Measurements from ENCODE around the gene CEP135.
"Not testable (repeated sequence)": the region's sequence is repeated elsewhere in the genome, so short reads cannot be mapped to it uniquely, and the experiment has no call there.

CEP135 gene

GRCh38 chr4:55948726-55949481, at the start of gene CEP135:
Gene CEP135, plus strand, starts transcription at chr4:55948945. Its CDS starts 3,186 bp downstream, at chr4:55952131.
- DNase-seq = peak; percentile 95

- DNase-seq = no peak
Observed at GRCh38 chr4:55902677-55903076, 46.1 kb upstream of the CEP135 start.

GRCh38 chr4:55903577-55903976, 45.2 kb upstream of the CEP135 start:
- DNase-seq = no peak

- no peak for DNase-seq
Observed at GRCh38 chr4:55904576-55904975, 44.2 kb upstream of the CEP135 start.

- no peak for DNase-seq
Observed at GRCh38 chr4:55906323-55906722, 42.4 kb upstream of the CEP135 start.

- peak; percentile 5 for DNase-seq
Observed at GRCh38 chr4:55906989-55907388, 41.8 kb upstream of the CEP135 start.

GRCh38 chr4:55907469-55907868, 41.3 kb upstream of the CEP135 start:
- no peak for DNase-seq

- no peak for DNase-seq
Observed at GRCh38 chr4:55910140-55910539, 38.6 kb upstream of the CEP135 start.

- no peak for DNase-seq
Observed at GRCh38 chr4:55912249-55912648, 36.5 kb upstream of the CEP135 start.

- no peak for DNase-seq
Observed at GRCh38 chr4:55920571-55920970, 28.2 kb upstream of the CEP135 start.

GRCh38 chr4:55921093-55921492, 27.7 kb upstream of the CEP135 start:
- no peak for DNase-seq

- no peak for DNase-seq
Observed at GRCh38 chr4:55925241-55925640, 23.5 kb upstream of the CEP135 start.

GRCh38 chr4:55926610-55927009, 22.1 kb upstream of the CEP135 start:
- no peak for DNase-seq

GRCh38 chr4:55927803-55928437, 20.8 kb upstream of the CEP135 start:
- no peak for DNase-seq

GRCh38 chr4:55928846-55929245, 19.9 kb upstream of the CEP135 start:
- no peak for DNase-seq

GRCh38 chr4:55931043-55931442, 17.7 kb upstream of the CEP135 start:
- DNase-seq = no peak

GRCh38 chr4:55931833-55932232, 16.9 kb upstream of the CEP135 start:
- DNase-seq = no peak

GRCh38 chr4:55932511-55932910, 16.2 kb upstream of the CEP135 start:
- DNase-seq = no peak

GRCh38 chr4:55933611-55934010, 15.1 kb upstream of the CEP135 start:
- DNase-seq = no peak

GRCh38 chr4:55935907-55936306, 12.8 kb upstream of the CEP135 start:
- DNase-seq = not testable (repeated sequence)

GRCh38 chr4:55938481-55938880, 10.3 kb upstream of the CEP135 start:
- DNase-seq = no peak

- no peak for DNase-seq
Observed at GRCh38 chr4:55939421-55939820, 9.3 kb upstream of the CEP135 start.

- DNase-seq = no peak
Observed at GRCh38 chr4:55941881-55942396, 6.8 kb upstream of the CEP135 start.

GRCh38 chr4:55947254-55947882, 1.4 kb upstream of the CEP135 start:
- DNase-seq = no peak
